MV-4-11 (cell line): Measurements from ENCODE around the gene ITSN1.

Experiments
- DNase-seq: peaks from one replicate; lab custom pipeline; 2025; lab: John Stamatoyannopoulos, UW

Gene ITSN1

GRCh38 chr21:33813832-33814365, 171.6 kb downstream of the ITSN1 start:
- DNase-seq: no peak

GRCh38 chr21:33815143-33815707, 172.9 kb downstream of the ITSN1 start:
- DNase-seq: no peak

GRCh38 chr21:33816174-33816573, 173.9 kb downstream of the ITSN1 start:
- DNase-seq: no peak

- DNase-seq: no peak
Measured at GRCh38 chr21:33817138-33817537, 174.8 kb downstream of the ITSN1 start.

GRCh38 chr21:33817663-33818451, 175.6 kb downstream of the ITSN1 start:
- peak; percentile 23 for DNase-seq

- DNase-seq: no peak
Measured at GRCh38 chr21:33820230-33820770, 178.0 kb downstream of the ITSN1 start.

GRCh38 chr21:33820798-33821197, 178.5 kb downstream of the ITSN1 start:
- DNase-seq: no peak

- DNase-seq: peak; percentile 12
Measured at GRCh38 chr21:33821503-33822322, 179.4 kb downstream of the ITSN1 start.

- no peak for DNase-seq
Measured at GRCh38 chr21:33824156-33824941, 182.0 kb downstream of the ITSN1 start.

GRCh38 chr21:33825419-33825818, 183.1 kb downstream of the ITSN1 start:
- no peak for DNase-seq

- DNase-seq: no peak
Measured at GRCh38 chr21:33825915-33826314, 183.6 kb downstream of the ITSN1 start.

- DNase-seq: no peak
Measured at GRCh38 chr21:33828083-33828482, 185.8 kb downstream of the ITSN1 start.

GRCh38 chr21:33828577-33828976, 186.3 kb downstream of the ITSN1 start:
- DNase-seq: no peak

- no peak for DNase-seq
Measured at GRCh38 chr21:33829844-33830243, 187.5 kb downstream of the ITSN1 start.

- no peak for DNase-seq
Measured at GRCh38 chr21:33831962-33832659, 189.8 kb downstream of the ITSN1 start.

- no peak for DNase-seq
Measured at GRCh38 chr21:33834801-33835500, 192.7 kb downstream of the ITSN1 start.

GRCh38 chr21:33835920-33836319, 193.6 kb downstream of the ITSN1 start:
- no peak for DNase-seq

GRCh38 chr21:33836408-33836807, 194.1 kb downstream of the ITSN1 start:
- no peak for DNase-seq

- DNase-seq: no peak
Measured at GRCh38 chr21:33839167-33839716, 196.9 kb downstream of the ITSN1 start.

- DNase-seq: no peak
Measured at GRCh38 chr21:33839806-33840205, 197.5 kb downstream of the ITSN1 start.
